HepG2 (cell line): ENCODE results near the gene LAMB3. TPM values are rescaled to one million over a fixed set of nuclear protein-coding genes. Genes with fewer than 3 reads are reported as not detected.
A peak's percentile ranks its signal among the peaks of the same experiment; 100 is the strongest.

Experiments used
- ATAC-seq: fragments of 200-7000 bp; cut with Tn5 transposase; 3 replicates; pipeline ENCODE4 v1.9.1; 2020; ENCODE audit warnings: mild to moderate bottlenecking, moderate library complexity
- BruUV-seq: library from RNA; stranded (reverse); fragments of 400-500 nt; replicated peaks from 2 replicates; lab custom pipeline; 2021; lab: Mats Ljungman, UMichigan
- CTCF ChIA-PET: fragments of 300-600 bp; formaldehyde crosslinking; extraction: SDS; loops from one replicate; lab custom pipeline; 2021; ENCODE audit warnings: low total read pairs, inconsistent platforms, low intra/inter-chr PET ratio; lab: Yijun Ruan, JAX
- POLR2A ChIA-PET: fragments of 350-600 bp; sonication (Branson Sonifier 250); formaldehyde crosslinking; loops from one replicate; lab custom pipeline; 2020; ENCODE audit warnings: antibody characterized with exemption, inconsistent platforms; lab: Yijun Ruan, JAX
- DNase-seq: peaks from one replicate; pipeline ENCODE4 v3.0.0-alpha.2; 2015; ENCODE audit warnings: low spot score
- FAIRE-seq: peaks from 3 replicates; lab custom pipeline; 2011; peaks lifted over from hg19 to GRCh38; lab: Jason Lieb, UNC
- H2AFZ ChIP-seq: one replicate; pipeline ENCODE4 v1.6.1; 2011; ENCODE audit warnings: low read length, inconsistent platforms
- H3K27ac ChIP-seq: fragments of 300-600 bp; 3 replicates; pipeline ENCODE4 v1.8.0; 2011; ENCODE audit warnings: mixed run types, mild to moderate bottlenecking, mixed read lengths, low read length, inconsistent platforms; ENCODE audit not compliant: insufficient read depth; ENCODE audit errors: extremely low read length
- H3K27me3 ChIP-seq, 2 experiments: fragments of 200-600 bp in 1 of 2; 2 replicates in 1 of 2; 3 replicates in 1 of 2; pipeline versions ENCODE4 v1.6.0 to v1.8.0; 2011; ENCODE audit warnings: low read length in 2 of 2, mild to moderate bottlenecking in 2 of 2, moderate library complexity in 2 of 2, inconsistent platforms in 1 of 2; ENCODE audit not compliant: insufficient read depth in 2 of 2, control insufficient read depth in 1 of 2
- H3K36me3 ChIP-seq, 2 experiments: fragments of 200-600 bp in 1 of 2; replicated peaks in 1 of 2; 2 replicates in 1 of 2; 3 replicates in 1 of 2; pipeline versions ENCODE4 v1.5.1 to v1.8.0; 2011; ENCODE audit warnings: low read length in 2 of 2, inconsistent platforms in 1 of 2; ENCODE audit not compliant: insufficient read depth in 2 of 2, control insufficient read depth in 1 of 2
- H3K4me1 ChIP-seq: 2 replicates; pipeline ENCODE4 v1.5.1; 2012; ENCODE audit warnings: low read length, inconsistent platforms; ENCODE audit not compliant: insufficient read depth
- H3K4me2 ChIP-seq: 2 replicates; pipeline ENCODE4 v1.6.0; 2011; ENCODE audit warnings: low read depth, low read length, inconsistent platforms
- H3K4me3 ChIP-seq, 3 experiments: fragments of 200-600 bp in 1 of 3; sonication (generic), shearing (Covaris generic) in 1 of 3; replicated peaks in 1 of 3; 2 replicates each; pipeline ENCODE4 v1.5.1; 2011 to 2016; ENCODE audit warnings: low read length in 3 of 3, inconsistent platforms in 2 of 3, low read depth in 2 of 3, mild to moderate bottlenecking in 2 of 3, control low read depth in 1 of 3, mixed read lengths in 1 of 3; ENCODE audit not compliant: insufficient read depth in 1 of 3
- H3K79me2 ChIP-seq: one replicate; pipeline ENCODE4 v1.6.1; 2011; ENCODE audit warnings: low read length, inconsistent platforms; ENCODE audit not compliant: insufficient read depth
- H3K9ac ChIP-seq: 2 replicates; pipeline ENCODE4 v1.6.0; 2011; ENCODE audit warnings: mild to moderate bottlenecking, low read depth, low read length, inconsistent platforms; ENCODE audit not compliant: insufficient read depth
- H3K9me3 ChIP-seq: 2 replicates; pipeline ENCODE4 v1.5.1; 2012; ENCODE audit warnings: mild to moderate bottlenecking, low read length
- H4K20me1 ChIP-seq: 2 replicates; pipeline ENCODE4 v1.6.0; 2011; ENCODE audit warnings: inconsistent platforms, mild to moderate bottlenecking, low read length, moderate library complexity; ENCODE audit not compliant: insufficient read depth
- ARID4A ChIP-seq: sonication (generic); formaldehyde crosslinking; IDR thresholded peaks from 2 replicates; pipeline ENCODE4 v1.5.0; 2020; ENCODE audit warnings: mild to moderate bottlenecking, missing genetic modification reagents, borderline replicate concordance
- ATF7 ChIP-seq, 2 experiments: fragments of 450-650 bp in 1 of 2; sonication (generic) in 1 of 2; formaldehyde crosslinking in 1 of 2; IDR thresholded peaks; 2 replicates each; pipeline versions ENCODE4 v1.4.0 to v1.6.1; 2016 to 2020; ENCODE audit warnings: antibody characterized with exemption in 1 of 2, mild to moderate bottlenecking in 1 of 2, missing genetic modification reagents in 1 of 2
- BHLHE40 ChIP-seq: IDR thresholded peaks from 2 replicates; pipeline ENCODE4 v1.6.1; 2011; ENCODE audit warnings: low read length, improper control_type of control experiment
- CSRNP2 ChIP-seq: sonication (generic); formaldehyde crosslinking; conservative IDR thresholded peaks from 2 replicates; pipeline ENCODE4 v1.8.0; 2022; ENCODE audit warnings: low read depth, missing genetic modification reagents
- FOSL2 ChIP-seq: sonication (generic); formaldehyde crosslinking; IDR thresholded peaks from 2 replicates; pipeline ENCODE4 v1.4.0; 2020; ENCODE audit warnings: missing genetic modification reagents
- HDAC1 ChIP-seq: sonication (generic); formaldehyde crosslinking; IDR thresholded peaks from 2 replicates; pipeline ENCODE4 v1.5.1; 2020; ENCODE audit warnings: mild to moderate bottlenecking, missing genetic modification reagents
- KDM2A ChIP-seq: sonication (generic); formaldehyde crosslinking; IDR thresholded peaks from 2 replicates; pipeline ENCODE4 v1.4.0; 2020; ENCODE audit warnings: low read depth, missing genetic modification reagents, borderline replicate concordance
- ZNF263 ChIP-seq: sonication (generic); formaldehyde crosslinking; IDR thresholded peaks from 2 replicates; pipeline ENCODE4 v1.4.0; 2020; ENCODE audit warnings: missing genetic modification reagents
- ZNF781 ChIP-seq: sonication (generic); formaldehyde crosslinking; IDR thresholded peaks from 2 replicates; pipeline ENCODE4 v1.5.1; 2020; ENCODE audit warnings: borderline replicate concordance, mild to moderate bottlenecking, missing genetic modification reagents; ENCODE audit errors: not compliant biosample characterization
- WGBS: methylation state at CpG from one replicate; pipeline ENCODE4 v1.1.6; 2017; ENCODE audit warnings: low lambda C conversion rate; 5-methylcytosine and 5-hydroxymethylcytosine counted together
- in situ Hi-C: cut with HindIII; loops from 2 replicates; pipeline ENCODE4 v1.10.0; 2017; ENCODE audit warnings: low pct_unique_long_range_greater_than_20kb; ENCODE audit not compliant: extremely low pct_ligation_motif_present
- intact Hi-C: fragments of 100-400 bp; cut with micrococcal nuclease; formaldehyde crosslinking; loops from one replicate; pipeline ENCODE4 v1.10.0; 2022; ENCODE audit not compliant: unreplicated experiment
- polyA plus RNA-seq, 8 experiments: library from polyadenylated mRNA; depleted of rRNA in 3 of 8; stranded (reverse) in 7 of 8; unstranded in 1 of 8; fragments of >200 nt; fragmentation: Illumina TruSeq in 4 of 8; extraction: Trizol in 4 of 8; gene quantifications; 2 replicates each; pipeline versions ENCODE4 v1.2.1 to v1.2.3, GENCODE V29; 2011 to 2016; ENCODE audit warnings: low read depth in 4 of 8, missing spikeins in 1 of 8, mixed read lengths in 1 of 8; ENCODE audit not compliant: insufficient read depth in 1 of 8
- total RNA-seq, 5 experiments: library from RNA; depleted of rRNA; stranded (reverse); fragments of >200 nt; fragmentation: Illumina TruSeq; extraction: Trizol; gene quantifications; 2 replicates each; pipeline ENCODE4 v1.2.3, GENCODE V29; 2016; ENCODE audit warnings: low read depth in 1 of 5

Gene LAMB3
- total and polyA plus RNA-seq, 2 of the 13 experiments (the other 11 are each of a cell fraction or from before 2014, with no cell fraction given), result 0.18 to 0.24 TPM

GRCh38 chr1:209576392-209577197 is 75.6 kb downstream of the LAMB3 start (continued):
- TF ChIP-seq ARID4A (CRISPR knock-in tag), result no peak
- TF ChIP-seq KDM2A (CRISPR knock-in tag), result 0 out of 2 replicates have a peak, but pooled peaks have one; percentile 34
- no peak for TF ChIP-seq HDAC1 (CRISPR knock-in tag)
- TF ChIP-seq ZNF781 (CRISPR knock-in tag), result no peak
- peak; percentile 36; the same call in 1 of the 2 replicates for TF ChIP-seq FOSL2 (CRISPR knock-in tag)
- TF ChIP-seq ZNF263 (CRISPR knock-in tag), result peak; percentile 71

GRCh38 chr1:209570743-209571142 is 81.5 kb downstream of the LAMB3 start:
- Histone ChIP-seq H3K27me3 (no peaks in the 10 kb centered on the region), H3K4me3 (no peak overlapping the region), H4K20me1 (no peaks in the 10 kb centered on the region), H3K4me2 (no peak overlapping the region), H3K9ac (no peak overlapping the region), H3K79me2 (no peaks in the 10 kb centered on the region), H3K9me3 (no peaks in the 10 kb centered on the region), H3K4me1 (no peaks in the 10 kb centered on the region), H3K27ac (no peak overlapping the region), H3K36me3 (no peaks in the 10 kb centered on the region), H2AFZ (no peak overlapping the region)
- no peak for TF ChIP-seq BHLHE40
- no peak for TF ChIP-seq CSRNP2 (CRISPR knock-in tag)
- TF ChIP-seq ATF7 (IDR thresholded peaks at IDR 0.05), result peak; percentile 61
- no peak for TF ChIP-seq ATF7 (CRISPR knock-in tag; IDR thresholded peaks at IDR 0.05)
- FAIRE-seq (no peak), ATAC-seq (no peak), DNase-seq (no peak)
- ChIA-PET CTCF (interaction anchor here (2.2 kb wide), 1 partner anchor 122 kb away, joined by 13 read pairs; no protein-coding TSS in a partner anchor), POLR2A (no interaction called here)
- BruUV-seq, result no TSS peak
- 5% methylated on average over 3 of the region's 3 CpGs for WGBS
- in situ Hi-C loops (no loop called here), intact Hi-C loops (no loop called here)
